MG63 (cell line): ENCODE results near the gene DENND5A. TPM values are rescaled to one million over a fixed set of nuclear protein-coding genes. Genes with fewer than 3 reads are reported as not detected.
"Not testable (repeated sequence)": the region's sequence is repeated elsewhere in the genome, so short reads cannot be mapped to it uniquely, and the experiment has no call there.

ENCODE experiments used
- DNase-seq: peaks from one replicate; pipeline ENCODE4 v3.0.0-alpha.2; 2020
- H3K27me3 ChIP-seq: fragments of 250-450 bp; sonication (Bioruptor Pico); 2 replicates; pipeline ENCODE4 v1.5.1; 2020; ENCODE audit warnings: mild to moderate bottlenecking, moderate library complexity
- H3K36me3 ChIP-seq: fragments of 250-450 bp; sonication (Bioruptor Pico); 2 replicates; pipeline ENCODE4 v1.5.1; 2020; ENCODE audit warnings: mild to moderate bottlenecking, moderate library complexity
- H3K4me3 ChIP-seq: fragments of 250-450 bp; sonication (Bioruptor Pico); 2 replicates; pipeline ENCODE4 v1.5.1; 2020; ENCODE audit warnings: mild to moderate bottlenecking, moderate library complexity
- H3K9me3 ChIP-seq: fragments of 250-450 bp; sonication (Bioruptor Pico); 2 replicates; pipeline ENCODE4 v1.5.1; 2020; ENCODE audit warnings: mild to moderate bottlenecking, moderate library complexity
- total RNA-seq: library from RNA; depleted of rRNA; stranded (reverse); fragments of >200 nt; shearing (Covaris generic); gene quantifications from 2 replicates; pipeline ENCODE4 v1.2.3, GENCODE V29; 2014; ENCODE audit warnings: low replicate concordance

The DENND5A gene
- total RNA-seq, 1 experiment from 2014 or later, result 58.7 TPM

GRCh38 chr11:9109858-9110731 is 155.1 kb downstream of the DENND5A start:
- Histone ChIP-seq H3K36me3 (no peaks in the 10 kb centered on the region), H3K27me3 (no peaks in the 10 kb centered on the region), H3K9me3 (peaks cover 3% of the 10 kb centered on the region), H3K4me3 (no peak overlapping the region)
- DNase-seq, result no peak

DNA sequence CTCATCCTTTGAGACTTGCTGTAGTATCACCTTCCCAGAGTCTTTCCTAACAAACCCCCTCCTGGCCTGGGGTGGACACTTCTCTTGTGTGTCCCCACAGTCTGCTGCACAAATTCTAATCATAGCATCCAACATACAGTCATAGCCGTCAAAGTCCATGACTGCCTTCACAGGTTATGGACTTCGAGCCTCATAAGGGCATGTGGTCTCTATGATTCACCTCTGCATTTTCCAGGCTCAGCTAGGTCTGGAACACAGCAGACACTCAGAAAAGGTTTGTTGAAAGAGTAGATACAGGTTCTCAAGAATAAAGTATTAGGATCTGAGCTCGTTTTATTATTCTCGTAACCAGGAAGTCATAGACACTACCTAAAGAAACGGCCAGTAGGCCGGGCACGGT is 160.6 kb downstream of the DENND5A start:
- no peak for DNase-seq
- Histone ChIP-seq H3K36me3 (no peaks in the 10 kb centered on the region), H3K4me3 (no peak overlapping the region), H3K27me3 (no peaks in the 10 kb centered on the region), H3K9me3 (no peaks in the 10 kb centered on the region)

DNA sequence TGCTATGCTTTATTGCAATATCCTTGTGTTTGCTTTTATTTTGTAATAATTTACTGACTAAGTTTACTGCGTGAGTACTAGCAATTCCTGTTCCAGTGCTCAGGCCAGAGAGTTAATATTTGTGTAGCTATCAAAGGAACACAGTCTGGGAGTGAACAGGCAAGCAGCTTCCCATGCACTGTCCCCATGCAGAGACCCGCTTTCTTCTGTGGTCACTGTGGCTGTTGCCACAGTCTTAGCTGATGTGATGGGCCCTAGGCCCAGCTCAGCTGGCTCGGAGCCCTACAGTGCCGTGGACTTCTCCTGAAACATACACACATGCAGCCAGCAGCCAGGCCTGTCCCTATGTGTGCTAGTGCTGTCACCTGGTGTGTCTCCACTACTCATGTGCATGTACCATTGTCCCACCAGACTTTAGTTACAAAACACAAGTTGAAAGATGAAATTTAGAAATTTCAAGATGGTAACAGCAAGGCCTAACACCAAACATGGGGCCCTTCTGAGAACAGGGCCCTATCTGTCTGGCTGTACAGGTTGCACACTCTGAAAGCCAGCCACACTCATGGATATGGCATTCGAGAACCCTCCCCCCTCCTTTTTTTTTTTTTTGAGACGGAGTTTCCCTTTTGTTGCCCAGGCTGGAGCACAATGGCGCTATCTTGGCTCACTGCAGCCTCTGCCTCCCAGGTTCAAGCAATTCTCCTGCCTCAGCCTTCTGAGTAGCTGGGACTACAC is 161.4 kb downstream of the DENND5A start:
- DNase-seq, result no peak
- no peaks in the 10 kb centered on the region for H3K9me3 ChIP-seq
- no peak overlapping the region for H3K4me3 ChIP-seq
- no peaks in the 10 kb centered on the region for H3K27me3 ChIP-seq
- H3K36me3 ChIP-seq, result no peaks in the 10 kb centered on the region

DNA sequence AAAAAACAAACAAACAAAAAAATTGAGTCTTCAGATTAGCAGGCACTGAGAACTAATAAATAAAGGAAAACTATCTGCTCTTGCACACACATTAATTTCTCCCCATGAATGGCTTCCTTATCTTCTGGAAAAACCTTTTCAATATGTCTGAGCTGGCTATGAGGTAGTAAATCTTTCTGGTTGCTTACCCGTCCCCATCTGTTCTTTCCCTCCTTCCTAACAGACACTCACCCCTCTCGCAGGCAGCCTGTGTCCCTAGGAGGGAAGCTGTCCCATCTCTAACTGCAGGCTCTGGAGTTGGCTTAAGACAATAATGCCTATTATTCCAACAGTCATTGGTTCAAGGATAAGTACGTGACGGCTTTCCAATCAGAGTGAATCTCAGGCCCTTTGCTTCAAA is 165.5 kb downstream of the DENND5A start:
- no peak for DNase-seq
- no peaks in the 10 kb centered on the region for H3K36me3 ChIP-seq
- H3K9me3 ChIP-seq, result no peaks in the 10 kb centered on the region
- H3K4me3 ChIP-seq, result no peak overlapping the region
- H3K27me3 ChIP-seq, result no peaks in the 10 kb centered on the region

- H3K27me3 ChIP-seq, H3K9me3 ChIP-seq, DNase-seq, H3K4me3 ChIP-seq, H3K36me3 ChIP-seq: not testable (repeated sequence)
These were observed 166.7 kb downstream of the DENND5A start for GRCh38 chr11:9098455-9098854.

GRCh38 chr11:9097186-9097943 is 167.8 kb downstream of the DENND5A start:
- H3K27me3 ChIP-seq, H3K4me3 ChIP-seq, H3K36me3 ChIP-seq, DNase-seq, H3K9me3 ChIP-seq: not testable (repeated sequence)

- H3K27me3 ChIP-seq, result no peaks in the 10 kb centered on the region
- H3K4me3 ChIP-seq, result no peak overlapping the region
- no peaks in the 10 kb centered on the region for H3K9me3 ChIP-seq
- no peaks in the 10 kb centered on the region for H3K36me3 ChIP-seq
- DNase-seq, result no peak
These were observed 168.7 kb downstream of the DENND5A start for GRCh38 chr11:9096427-9096826.

DNA sequence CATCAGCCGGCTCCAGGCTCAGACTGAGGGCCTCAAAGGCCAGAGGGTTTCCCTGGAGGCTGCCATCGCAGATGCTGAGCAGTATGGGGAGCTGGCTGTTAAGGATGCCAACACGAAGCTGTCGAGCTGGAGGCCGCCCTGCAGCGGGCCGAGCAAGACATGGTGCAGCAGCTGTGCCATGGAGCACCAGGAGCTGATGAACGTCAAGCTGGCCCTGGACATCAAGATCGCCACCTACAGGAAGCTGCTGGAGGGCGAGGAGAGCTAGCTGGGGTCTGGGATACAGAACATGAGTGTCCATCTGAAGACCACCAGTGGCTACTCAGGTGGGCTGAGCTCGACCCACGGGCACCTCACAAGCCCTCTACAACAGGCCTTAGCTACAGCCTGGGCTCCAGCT is 169.7 kb downstream of the DENND5A start:
- no peak for DNase-seq
- Histone ChIP-seq H3K9me3 (no peaks in the 10 kb centered on the region), H3K27me3 (no peaks in the 10 kb centered on the region), H3K36me3 (no peaks in the 10 kb centered on the region), H3K4me3 (no peak overlapping the region)

- Histone ChIP-seq H3K27me3 (no peaks in the 10 kb centered on the region), H3K36me3 (no peaks in the 10 kb centered on the region), H3K9me3 (no peaks in the 10 kb centered on the region), H3K4me3 (no peak overlapping the region)
- DNase-seq, result no peak
These were observed 170.7 kb downstream of the DENND5A start for GRCh38 chr11:9094420-9094819.

GRCh38 chr11:9092853-9093778 is 172.0 kb downstream of the DENND5A start:
- H3K27me3 ChIP-seq, result no peaks in the 10 kb centered on the region
- H3K4me3 ChIP-seq, result no peak overlapping the region
- DNase-seq, result no peak
- no peaks in the 10 kb centered on the region for H3K36me3 ChIP-seq
- H3K9me3 ChIP-seq, result no peaks in the 10 kb centered on the region

- Histone ChIP-seq H3K4me3 (no peak overlapping the region), H3K27me3 (no peaks in the 10 kb centered on the region), H3K9me3 (no peaks in the 10 kb centered on the region), H3K36me3 (no peaks in the 10 kb centered on the region)
- no peak for DNase-seq
These were observed 173.1 kb downstream of the DENND5A start for GRCh38 chr11:9092072-9092471.

DNA sequence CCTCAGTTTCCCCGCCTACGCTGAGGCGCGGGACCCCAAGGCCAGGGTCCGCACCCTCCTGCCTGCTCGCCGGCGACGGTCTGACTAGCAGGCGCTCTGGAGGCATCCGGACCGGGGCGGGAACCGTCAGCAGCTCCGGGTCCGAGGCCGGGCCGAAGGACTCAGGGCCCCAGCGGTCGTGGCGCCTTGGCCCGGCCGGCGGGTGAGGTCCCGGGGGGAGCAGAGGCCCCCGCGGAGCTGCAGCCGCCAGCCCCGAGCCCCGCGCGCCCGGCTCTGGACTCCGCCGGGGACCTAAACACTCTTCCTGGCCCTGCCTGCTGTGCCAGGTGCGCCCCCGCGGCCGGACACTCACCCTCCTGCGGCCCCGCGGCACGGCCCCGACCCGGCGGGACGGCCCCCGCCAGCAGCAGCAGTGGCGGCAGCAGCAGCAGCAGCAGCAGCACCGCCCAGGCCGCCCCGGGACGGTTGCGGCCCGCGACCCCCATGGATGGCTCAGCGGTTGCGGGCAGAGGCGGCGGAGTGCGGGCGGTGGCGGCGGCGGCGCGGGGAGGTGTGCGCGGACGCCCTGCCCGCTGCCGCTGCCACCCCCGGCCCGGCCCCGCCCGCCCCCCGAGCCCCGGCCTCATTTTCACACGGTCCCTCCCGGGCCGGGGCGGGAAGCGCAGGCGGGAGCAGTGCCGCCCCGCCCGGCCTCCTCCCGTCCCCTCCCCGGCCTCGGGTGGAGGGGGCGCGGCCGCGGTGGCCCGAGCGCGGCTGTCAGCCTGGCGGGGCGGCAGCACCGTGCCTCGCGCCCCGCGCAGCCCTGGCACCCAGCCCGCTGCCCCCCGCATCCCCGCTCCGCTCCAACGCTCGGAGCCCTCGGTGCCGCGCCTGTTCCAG is 173.9 kb downstream of the DENND5A start, which contains the start of gene SCUBE2:
SCUBE2 (minus strand) TSS at position 556 of the 879 bp plus-strand sequence; CDS start at position 485, 71 bp downstream.
- no peaks in the 10 kb centered on the region for H3K9me3 ChIP-seq
- DNase-seq, result no peak
- no peaks in the 10 kb centered on the region for H3K27me3 ChIP-seq
- no peak within 1 kb of the TSS for H3K4me3 ChIP-seq
- no peaks in the 10 kb centered on the region for H3K36me3 ChIP-seq

- Histone ChIP-seq H3K9me3 (no peaks in the 10 kb centered on the region), H3K27me3 (no peaks in the 10 kb centered on the region), H3K36me3 (no peaks in the 10 kb centered on the region), H3K4me3 (no peak overlapping the region)
- no peak for DNase-seq
These were observed 174.6 kb downstream of the DENND5A start for GRCh38 chr11:9090488-9091043.

GRCh38 chr11:9089636-9090035 is 175.5 kb downstream of the DENND5A start:
- Histone ChIP-seq H3K4me3 (no peak overlapping the region), H3K9me3 (no peaks in the 10 kb centered on the region), H3K27me3 (no peaks in the 10 kb centered on the region), H3K36me3 (no peaks in the 10 kb centered on the region)
- no peak for DNase-seq

- H3K9me3 ChIP-seq, result no peaks in the 10 kb centered on the region
- DNase-seq, result no peak
- H3K27me3 ChIP-seq, result no peaks in the 10 kb centered on the region
- no peaks in the 10 kb centered on the region for H3K36me3 ChIP-seq
- H3K4me3 ChIP-seq, result no peak overlapping the region
These were observed 176.1 kb downstream of the DENND5A start for GRCh38 chr11:9089061-9089460.
